Measurements from ENCODE around the gene PPP2R5D. TPM values are rescaled to one million over a fixed set of nuclear protein-coding genes. Genes with fewer than 3 reads are reported as not detected.

The PPP2R5D gene
- total RNA-seq, 2 donors from 2014 or later, result 8.2 to 13.5 TPM

DNA sequence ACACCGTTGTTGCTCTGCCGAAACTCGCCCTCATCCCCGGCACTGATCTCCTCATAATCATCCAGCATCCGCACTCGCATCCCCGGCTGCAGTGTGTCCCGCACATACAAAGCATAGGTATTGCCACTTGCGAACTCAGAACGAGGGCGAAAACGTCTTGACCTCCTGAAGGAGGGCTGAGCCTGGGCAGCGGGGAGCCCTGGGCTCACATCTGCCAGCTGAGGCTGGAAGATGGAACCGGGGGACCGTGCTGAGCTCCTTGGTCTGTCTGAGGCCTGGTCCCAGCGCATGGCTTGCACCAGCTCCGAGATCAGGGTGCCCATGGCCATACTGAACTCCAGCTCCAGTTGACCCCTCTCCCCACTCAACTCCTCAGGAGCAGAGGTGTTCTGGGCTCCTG lies 66.6 kb downstream of the PPP2R5D start:
- 94% methylated on average over 9 to 16 of the region's 17 CpGs for WGBS, 2 donors
- TF ChIP-seq POLR2A (IDR thresholded peaks at IDR 0.05), result no peak
- TF ChIP-seq, protein P1, sequence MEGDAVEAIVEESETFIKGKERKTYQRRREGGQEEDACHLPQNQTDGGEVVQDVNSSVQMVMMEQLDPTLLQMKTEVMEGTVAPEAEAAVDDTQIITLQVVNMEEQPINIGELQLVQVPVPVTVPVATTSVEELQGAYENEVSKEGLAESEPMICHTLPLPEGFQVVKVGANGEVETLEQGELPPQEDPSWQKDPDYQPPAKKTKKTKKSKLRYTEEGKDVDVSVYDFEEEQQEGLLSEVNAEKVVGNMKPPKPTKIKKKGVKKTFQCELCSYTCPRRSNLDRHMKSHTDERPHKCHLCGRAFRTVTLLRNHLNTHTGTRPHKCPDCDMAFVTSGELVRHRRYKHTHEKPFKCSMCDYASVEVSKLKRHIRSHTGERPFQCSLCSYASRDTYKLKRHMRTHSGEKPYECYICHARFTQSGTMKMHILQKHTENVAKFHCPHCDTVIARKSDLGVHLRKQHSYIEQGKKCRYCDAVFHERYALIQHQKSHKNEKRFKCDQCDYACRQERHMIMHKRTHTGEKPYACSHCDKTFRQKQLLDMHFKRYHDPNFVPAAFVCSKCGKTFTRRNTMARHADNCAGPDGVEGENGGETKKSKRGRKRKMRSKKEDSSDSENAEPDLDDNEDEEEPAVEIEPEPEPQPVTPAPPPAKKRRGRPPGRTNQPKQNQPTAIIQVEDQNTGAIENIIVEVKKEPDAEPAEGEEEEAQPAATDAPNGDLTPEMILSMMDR (IDR thresholded peaks at IDR 0.05), result no peak
- H3K27ac ChIP-seq, result no peak overlapping the region
- no peaks in the 10 kb centered on the region for H3K27me3 ChIP-seq
- H3K4me1 ChIP-seq, result peaks cover 33% of the 10 kb centered on the region
- H3K9me3 ChIP-seq, result no peaks in the 10 kb centered on the region
- no peak for ATAC-seq
- H3K36me3 ChIP-seq (replicated peaks in 1 of 2; ENCODE audit: insufficient read depth in 1 of 2, low read depth in 2 of 2), result peaks cover 13 to 16% of the 10 kb centered on the region in 2 donors
- DNase-seq, result no peak
- intact Hi-C loops (cut with DNase I), result no loop called here
- H3K4me3 ChIP-seq, result no peak overlapping the region

DNA sequence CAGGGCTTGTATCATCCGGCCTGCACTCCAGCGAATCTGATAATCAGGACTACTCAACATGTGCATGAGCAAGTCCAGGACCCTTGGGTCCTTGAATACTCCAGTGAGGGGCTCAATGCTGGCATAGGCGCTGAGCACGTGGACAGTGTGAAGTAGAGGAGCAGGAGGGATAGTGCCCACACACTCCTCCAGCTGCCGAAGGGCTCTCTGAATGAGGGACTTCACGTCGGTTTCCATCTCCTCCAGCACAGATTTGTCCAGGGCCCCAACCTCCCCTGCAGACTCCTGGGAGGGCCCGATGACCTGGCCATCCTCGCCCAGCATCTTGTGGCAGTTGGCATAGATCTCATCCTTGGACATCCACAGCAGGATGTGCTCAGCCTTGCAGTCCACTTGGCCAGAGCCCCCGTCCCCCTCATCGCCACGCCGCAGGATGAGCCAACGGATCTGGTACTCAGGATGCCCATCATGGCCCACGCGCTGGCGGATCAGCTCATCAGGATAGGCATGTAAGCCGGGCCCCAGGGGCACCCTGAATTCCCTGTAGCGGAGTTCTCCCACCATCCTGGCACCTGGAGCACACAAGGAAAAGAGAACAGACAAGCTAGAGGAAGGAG lies 68.0 kb downstream of the PPP2R5D start:
- TF ChIP-seq, protein P1 (IDR thresholded peaks at IDR 0.05), result no peak
- TF ChIP-seq POLR2A (IDR thresholded peaks at IDR 0.05), result no peak
- H3K27ac ChIP-seq, result peak overlapping the region in 3 of 4 donors; percentile 83 to 92 (median 90)
- H3K9me3 ChIP-seq, result no peaks in the 10 kb centered on the region
- peaks cover 33% of the 10 kb centered on the region for H3K4me1 ChIP-seq
- H3K27me3 ChIP-seq, result no peaks in the 10 kb centered on the region
- peak in 1 of 4 donors; percentile 17 for DNase-seq
- peaks cover 13% of the 10 kb centered on the region in 2 donors for H3K36me3 ChIP-seq (replicated peaks in 1 of 2; ENCODE audit: insufficient read depth in 1 of 2, low read depth in 2 of 2)
- WGBS, 2 donors, result 79 to 87% methylated on average over 12 to 19 of the region's 19 CpGs
- no peak for ATAC-seq
- intact Hi-C loops (cut with DNase I), result no loop called here
- peak overlapping the region in 1 of 2 donors; percentile 69 for H3K4me3 ChIP-seq

DNA sequence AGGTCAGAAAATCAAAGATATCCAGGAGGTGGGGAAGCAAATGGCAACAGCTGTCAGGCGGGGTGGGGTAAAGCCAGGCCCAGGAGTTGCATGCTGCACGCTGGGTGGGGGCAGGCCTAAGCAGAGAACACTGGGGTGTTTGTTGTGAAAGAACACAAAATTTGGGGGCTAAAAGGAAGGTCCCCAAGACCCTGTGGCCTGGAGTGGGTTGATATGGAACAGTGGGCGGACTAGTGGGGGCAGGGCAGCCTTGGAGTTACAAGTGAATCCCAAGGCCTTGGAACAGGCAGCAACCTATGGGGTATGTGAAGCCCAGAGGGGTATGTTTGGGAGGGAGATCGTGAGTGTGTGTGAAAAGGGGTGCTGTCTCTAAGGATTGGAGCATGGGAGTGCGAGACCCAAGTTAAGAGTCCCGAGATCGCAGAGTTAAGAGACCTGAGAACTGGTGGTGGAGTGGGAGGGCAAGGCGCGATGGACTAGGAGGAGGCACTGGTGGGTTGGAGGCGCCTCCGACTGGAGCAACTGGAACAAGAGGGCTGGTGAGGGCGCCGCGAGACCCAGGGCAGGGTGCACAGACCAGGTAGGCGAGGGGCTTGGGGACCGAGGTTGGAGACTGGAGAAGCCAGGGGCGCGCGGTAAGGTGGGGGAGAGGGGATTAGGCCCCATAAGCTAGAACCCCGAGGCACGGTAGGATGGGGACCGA lies 68.6 kb downstream of the PPP2R5D start:
- Histone ChIP-seq H3K36me3 (replicated peaks in 1 of 2; ENCODE audit: insufficient read depth in 1 of 2, low read depth in 2 of 2) (peaks cover 9 to 13% of the 10 kb centered on the region in 2 donors), H3K4me1 (peaks cover 35% of the 10 kb centered on the region), H3K27ac (peak overlapping the region; percentile 83 to 92 (median 87)), H3K27me3 (no peaks in the 10 kb centered on the region), H3K4me3 (peak overlapping the region; percentile 69 to 73), H3K9me3 (no peaks in the 10 kb centered on the region)
- TF ChIP-seq POLR2A (IDR thresholded peaks at IDR 0.05), result no peak
- TF ChIP-seq, protein P1 (IDR thresholded peaks at IDR 0.05), result no peak
- intact Hi-C loops (cut with DNase I), result no loop called here
- WGBS, 2 donors, result 7% methylated on average over 22 of the region's 22 CpGs
- ATAC-seq (peak; percentile 21), DNase-seq (peak; percentile 41 to 56 (median 42))

DNA sequence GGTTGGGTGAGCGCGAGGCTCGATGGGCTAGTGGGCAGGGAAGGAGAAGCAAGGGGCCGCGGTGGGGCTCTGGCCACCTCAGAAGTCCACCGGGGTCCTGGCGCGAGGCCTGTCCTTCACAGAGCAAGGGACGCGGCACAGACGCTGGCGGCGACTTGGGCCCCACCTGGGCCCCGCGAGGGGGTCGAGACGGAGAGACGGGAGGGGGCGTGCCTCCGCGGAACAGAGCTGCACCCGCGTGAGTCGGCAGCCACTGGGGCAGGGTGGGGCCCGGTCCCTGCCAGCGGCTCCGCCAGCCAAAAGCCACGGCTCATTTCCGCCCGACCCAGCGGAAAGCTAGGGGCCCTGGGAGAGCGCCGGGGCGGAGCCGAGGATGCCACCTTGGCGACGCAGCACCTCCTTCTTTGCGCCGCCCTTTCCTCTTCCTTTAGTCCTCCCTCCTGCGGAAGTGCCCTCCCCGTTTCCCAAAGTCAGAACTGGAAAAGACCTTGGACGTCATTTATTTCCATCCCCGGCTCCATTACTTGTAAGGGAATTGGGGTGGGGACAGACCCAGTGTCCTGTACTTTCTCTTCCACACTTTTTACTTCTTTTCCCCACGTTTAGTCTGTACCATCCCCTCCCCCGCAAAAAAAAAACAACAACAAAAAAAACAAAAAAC lies 69.3 kb downstream of the PPP2R5D start, which contains the start of gene CUL7:
TSS of gene CUL7 (minus strand) at position 307 of the 661 bp plus-strand sequence. CDS start 1,063 bp downstream, outside the sequence.
- DNase-seq, result peak; percentile 93 to 96 (median 95)
- H3K9me3 ChIP-seq, result no peaks in the 10 kb centered on the region
- peak within 1 kb of the TSS; percentile 83 to 92 (median 87) for H3K27ac ChIP-seq
- H3K27me3 ChIP-seq, result no peaks in the 10 kb centered on the region
- peaks cover 42% of the 10 kb centered on the region for H3K4me1 ChIP-seq
- peak; percentile 81 to 93 (median 91) for TF ChIP-seq POLR2A (IDR thresholded peaks at IDR 0.05)
- TF ChIP-seq, protein P1 (IDR thresholded peaks at IDR 0.05), result peak in 1 of 7 experiments; percentile 9
- WGBS, 2 donors, result 1 to 4% methylated on average over 11 to 45 of the region's 45 CpGs
- intact Hi-C loops (cut with DNase I), result no loop called here
- H3K36me3 ChIP-seq (replicated peaks in 1 of 2; ENCODE audit: insufficient read depth in 1 of 2, low read depth in 2 of 2), result peaks cover 5 to 10% of the 10 kb centered on the region in 2 donors
- H3K4me3 ChIP-seq, result peak within 1 kb of the TSS; percentile 69 to 73
- peak; percentile 96 for ATAC-seq

Measured in body of pancreas (tissue), 4 donors.